Naive B cell (primary cell): ENCODE results near the gene SRSF2. TPM values are rescaled to one million over a fixed set of nuclear protein-coding genes. Genes with fewer than 3 reads are reported as not detected.
"Not testable (repeated sequence)": the region's sequence is repeated elsewhere in the genome, so short reads cannot be mapped to it uniquely, and the experiment has no call there.

Experiments
- ATAC-seq, 2 donors: fragments of 150-1000 bp; cut with Tn5 transposase; 2 replicates each; pipeline ENCODE4 v1.10.0; 2021; ENCODE audit warnings: low read depth in 2 of 2, mild to moderate bottlenecking in 2 of 2, moderate library complexity in 2 of 2
- DNase-seq: peaks from one replicate; pipeline ENCODE4 v3.0.0; 2022
- H3K27ac Mint-ChIP-seq, 6 donors: one replicate each; pipeline ENCODE4 v1.8.0; 2020 to 2022; ENCODE audit warnings: mild to moderate bottlenecking in 6 of 6, mixed read lengths in 6 of 6, moderate library complexity in 5 of 6, inconsistent platforms in 2 of 6
- H3K27me3 Mint-ChIP-seq, 3 donors: one replicate each; pipeline ENCODE4 v1.8.0; 2021 to 2022; ENCODE audit warnings: mixed read lengths in 3 of 3, mild to moderate bottlenecking in 1 of 3
- H3K36me3 Mint-ChIP-seq, 2 donors: one replicate each; pipeline ENCODE4 v1.8.0; 2020 to 2022; ENCODE audit warnings: mixed read lengths in 2 of 2, inconsistent platforms in 1 of 2, mild to moderate bottlenecking in 1 of 2
- H3K4me1 Mint-ChIP-seq, 3 donors: one replicate each; pipeline ENCODE4 v1.8.0; 2020 to 2022; ENCODE audit warnings: mixed read lengths in 3 of 3, inconsistent platforms in 1 of 3, mild to moderate bottlenecking in 1 of 3, moderate library complexity in 1 of 3
- H3K4me3 Mint-ChIP-seq, 8 donors: one replicate each; pipeline ENCODE4 v1.8.0; 2020 to 2022; ENCODE audit warnings: mild to moderate bottlenecking in 8 of 8, mixed read lengths in 8 of 8, moderate library complexity in 8 of 8, inconsistent platforms in 2 of 8
- H3K9me3 Mint-ChIP-seq, 7 donors: one replicate each; pipeline ENCODE4 v1.8.0; 2020 to 2022; ENCODE audit warnings: mixed read lengths in 7 of 7, mild to moderate bottlenecking in 5 of 7, inconsistent platforms in 2 of 7, moderate library complexity in 1 of 7
- polyA plus RNA-seq, 6 donors: library from polyadenylated mRNA; unstranded; fragments of 300-500 nt; fragmentation: Illumina TruSeq; gene quantifications; one replicate each; pipeline ENCODE4 v1.2.3, GENCODE V29; 2021; ENCODE audit warnings: low read depth in 6 of 6

SRSF2 gene
- polyA plus RNA-seq, 6 donors from 2014 or later, result 70.5 to 144 (median 112) TPM

- H3K4me3 Mint-ChIP-seq, result peak overlapping the region in 1 of 8 donors; percentile 40
- peaks cover 8 to 14% of the 10 kb centered on the region in 2 donors for H3K36me3 Mint-ChIP-seq
- H3K4me1 Mint-ChIP-seq, result peaks cover 3 to 8% (median 4%) of the 10 kb centered on the region in 3 donors
- ATAC-seq, result no peak
- no peaks in the 10 kb centered on the region for H3K9me3 Mint-ChIP-seq
- no peaks in the 10 kb centered on the region for H3K27me3 Mint-ChIP-seq
- no peak for DNase-seq
- H3K27ac Mint-ChIP-seq, result peak overlapping the region in 1 of 6 donors; percentile 56
These were observed 11.5 kb upstream of the SRSF2 start for GRCh38 chr17:76748657-76749056.

- DNase-seq (no peak), ATAC-seq (no peak)
- no peaks in the 10 kb centered on the region for H3K9me3 Mint-ChIP-seq
- peaks cover under 1 to 4% (median 3%) of the 10 kb centered on the region in 3 donors for H3K4me1 Mint-ChIP-seq
- peaks cover 8 to 14% of the 10 kb centered on the region in 2 donors for H3K36me3 Mint-ChIP-seq
- H3K27me3 Mint-ChIP-seq, result no peaks in the 10 kb centered on the region
- H3K4me3 Mint-ChIP-seq, result no peak overlapping the region
- H3K27ac Mint-ChIP-seq, result peak overlapping the region in 1 of 6 donors; percentile 66
These were observed 10.7 kb upstream of the SRSF2 start for GRCh38 chr17:76747716-76748363.

- not testable (repeated sequence) for ATAC-seq, H3K9me3 Mint-ChIP-seq, H3K4me3 Mint-ChIP-seq, H3K27me3 Mint-ChIP-seq, H3K4me1 Mint-ChIP-seq, H3K27ac Mint-ChIP-seq, DNase-seq
- H3K36me3 Mint-ChIP-seq, result peaks cover 12 to 16% of the 10 kb centered on the region in 2 donors
These were observed 8.7 kb upstream of the SRSF2 start for GRCh38 chr17:76745785-76746184.

- Mint-ChIP-seq H3K27me3 (no peaks in the 10 kb centered on the region), H3K27ac (no peak overlapping the region), H3K9me3 (no peaks in the 10 kb centered on the region), H3K4me1 (peaks cover 0 to 10% (median 4%) of the 10 kb centered on the region in 3 donors), H3K36me3 (peaks cover 9 to 16% of the 10 kb centered on the region in 2 donors), H3K4me3 (no peak overlapping the region)
- DNase-seq (no peak), ATAC-seq (no peak)
These were observed 7.6 kb upstream of the SRSF2 start for GRCh38 chr17:76744747-76745146.

GRCh38 chr17:76742958-76743357 is 5.8 kb upstream of the SRSF2 start:
- ATAC-seq (no peak), DNase-seq (no peak)
- H3K4me3 Mint-ChIP-seq, result no peak overlapping the region
- H3K4me1 Mint-ChIP-seq, result peaks cover 0 to 23% (median 14%) of the 10 kb centered on the region in 3 donors
- H3K36me3 Mint-ChIP-seq, result peaks cover 9 to 16% of the 10 kb centered on the region in 2 donors
- no peak overlapping the region for H3K27ac Mint-ChIP-seq
- H3K27me3 Mint-ChIP-seq, result no peaks in the 10 kb centered on the region
- no peaks in the 10 kb centered on the region for H3K9me3 Mint-ChIP-seq

GRCh38 chr17:76740329-76741118 is 3.4 kb upstream of the SRSF2 start:
- H3K36me3 Mint-ChIP-seq, result peaks cover 12 to 20% of the 10 kb centered on the region in 2 donors
- H3K4me3 Mint-ChIP-seq, result peak overlapping the region in 1 of 8 donors; percentile 44
- DNase-seq (no peak), ATAC-seq (no peak)
- peak overlapping the region in 2 of 6 donors; percentile 21 to 29 for H3K27ac Mint-ChIP-seq
- H3K4me1 Mint-ChIP-seq, result peaks cover 7 to 25% (median 17%) of the 10 kb centered on the region in 3 donors
- no peaks in the 10 kb centered on the region for H3K9me3 Mint-ChIP-seq
- no peaks in the 10 kb centered on the region for H3K27me3 Mint-ChIP-seq

- DNase-seq, H3K9me3 Mint-ChIP-seq, ATAC-seq, H3K27me3 Mint-ChIP-seq: not testable (repeated sequence)
- peak overlapping the region in 2 of 6 donors; percentile 44 to 71 for H3K27ac Mint-ChIP-seq
- H3K4me3 Mint-ChIP-seq, result peak overlapping the region in 1 of 8 donors; percentile 95
- peaks cover 15 to 34% (median 25%) of the 10 kb centered on the region in 3 donors for H3K4me1 Mint-ChIP-seq
- H3K36me3 Mint-ChIP-seq, result peaks cover 15 to 23% of the 10 kb centered on the region in 2 donors
These were observed 2.5 kb upstream of the SRSF2 start for GRCh38 chr17:76739568-76740115.

- no peaks in the 10 kb centered on the region for H3K9me3 Mint-ChIP-seq
- DNase-seq, result no peak
- peaks cover 24 to 33% of the 10 kb centered on the region in 2 donors for H3K36me3 Mint-ChIP-seq
- no peak for ATAC-seq
- H3K27ac Mint-ChIP-seq, result peak overlapping the region; percentile 97 to 99 (median 99)
- H3K4me1 Mint-ChIP-seq, result peaks cover 27 to 46% (median 34%) of the 10 kb centered on the region in 3 donors
- no peaks in the 10 kb centered on the region for H3K27me3 Mint-ChIP-seq
- H3K4me3 Mint-ChIP-seq, result peak overlapping the region; percentile 95 to 99 (median 98)
These were observed 1.3 kb upstream of the SRSF2 start for GRCh38 chr17:76738468-76738850.

GRCh38 chr17:76737676-76738467 is 741 bp upstream of the SRSF2 start, which contains the start of gene MFSD11:
Gene MFSD11, plus strand, starts transcription at chr17:76738119. Its CDS starts 234 bp downstream, at chr17:76738353.
- Mint-ChIP-seq H3K36me3 (peaks cover 29 to 33% of the 10 kb centered on the region in 2 donors), H3K27ac (peak within 1 kb of the TSS; percentile 97 to 99 (median 99)), H3K27me3 (no peaks in the 10 kb centered on the region), H3K9me3 (no peaks in the 10 kb centered on the region), H3K4me1 (peaks cover 31 to 52% (median 34%) of the 10 kb centered on the region in 3 donors), H3K4me3 (peak within 1 kb of the TSS; percentile 95 to 99 (median 98))
- ATAC-seq (peak; percentile 69 to 70), DNase-seq (peak; percentile 94)

- H3K9me3 Mint-ChIP-seq, result no peaks in the 10 kb centered on the region
These were observed 616 bp downstream of the SRSF2 start for GRCh38 chr17:76736349-76737081.

GRCh38 chr17:76735586-76736348 is 1.4 kb downstream of the SRSF2 start:
- H3K27me3 Mint-ChIP-seq, result no peaks in the 10 kb centered on the region
- peaks cover 25% of the 10 kb centered on the region in 2 donors for H3K36me3 Mint-ChIP-seq
- H3K4me1 Mint-ChIP-seq, result peaks cover 34 to 72% (median 35%) of the 10 kb centered on the region in 3 donors
- DNase-seq (no peak), ATAC-seq (no peak)
- H3K27ac Mint-ChIP-seq, result peak overlapping the region; percentile 86 to 97 (median 96)
- H3K4me3 Mint-ChIP-seq, result peak overlapping the region; percentile 95 to 98 (median 96)
- no peaks in the 10 kb centered on the region for H3K9me3 Mint-ChIP-seq

More at GRCh38 chr17:76736349-76737081, 616 bp downstream of the SRSF2 start:
- Mint-ChIP-seq H3K4me3 (peak overlapping the region; percentile 95 to 99 (median 98)), H3K36me3 (peaks cover 25% of the 10 kb centered on the region in 2 donors), H3K27me3 (no peaks in the 10 kb centered on the region), H3K4me1 (peaks cover 33 to 64% (median 34%) of the 10 kb centered on the region in 3 donors), H3K27ac (peak overlapping the region; percentile 97 to 99 (median 99))
- ATAC-seq (peak; percentile 13 to 18), DNase-seq (peak; percentile 60)
